ENCODE data around the gene ARF3. TPM values are rescaled to one million over a fixed set of nuclear protein-coding genes. Genes with fewer than 3 reads are reported as not detected.

ARF3 gene
- total RNA-seq, 2 donors from 2014 or later, result 49.7 to 132 TPM

- no peak for ATAC-seq
- Mint-ChIP-seq H3K27ac (no peak overlapping the region), H3K36me3 (no peaks in the 10 kb centered on the region), H3K9me3 (no peaks in the 10 kb centered on the region)
- no peak for DNase-seq (ENCODE audit: low spot score in 2 of 2)
Observed at GRCh38 chr12:48972952-48973483, 15.7 kb upstream of the ARF3 start.

GRCh38 chr12:48972213-48972951 is 15.1 kb upstream of the ARF3 start:
- Mint-ChIP-seq H3K27ac (no peak overlapping the region), H3K9me3 (no peaks in the 10 kb centered on the region), H3K36me3 (no peaks in the 10 kb centered on the region)
- peak in 1 of 2 donors; percentile 73 for DNase-seq (ENCODE audit: low spot score in 2 of 2)
- peak; percentile 25 to 42 for ATAC-seq

- H3K36me3 Mint-ChIP-seq, result no peaks in the 10 kb centered on the region
- no peak overlapping the region for H3K27ac Mint-ChIP-seq
- DNase-seq (ENCODE audit: low spot score in 2 of 2) (no peak), ATAC-seq (no peak)
- H3K9me3 Mint-ChIP-seq, result no peaks in the 10 kb centered on the region
Observed at GRCh38 chr12:48970702-48971334, 13.5 kb upstream of the ARF3 start.

GRCh38 chr12:48969833-48970701 is 12.8 kb upstream of the ARF3 start:
- Mint-ChIP-seq H3K36me3 (no peaks in the 10 kb centered on the region), H3K27ac (no peak overlapping the region), H3K9me3 (no peaks in the 10 kb centered on the region)
- ATAC-seq (peak; percentile 24 to 58), DNase-seq (ENCODE audit: low spot score in 2 of 2) (no peak)

- H3K9me3 Mint-ChIP-seq, result no peaks in the 10 kb centered on the region
- DNase-seq (ENCODE audit: low spot score in 2 of 2) (no peak), ATAC-seq (no peak)
- no peaks in the 10 kb centered on the region for H3K36me3 Mint-ChIP-seq
- H3K27ac Mint-ChIP-seq, result no peak overlapping the region
Observed at GRCh38 chr12:48969160-48969771, 12.0 kb upstream of the ARF3 start.

GRCh38 chr12:48968467-48968866 is 11.2 kb upstream of the ARF3 start:
- Mint-ChIP-seq H3K9me3 (no peaks in the 10 kb centered on the region), H3K27ac (no peak overlapping the region)

GRCh38 chr12:48967991-48968390 is 10.7 kb upstream of the ARF3 start:
- Mint-ChIP-seq H3K36me3 (no peaks in the 10 kb centered on the region), H3K27ac (no peak overlapping the region), H3K9me3 (no peaks in the 10 kb centered on the region)
- no peak for ATAC-seq
- DNase-seq (ENCODE audit: low spot score in 2 of 2), result no peak

More at GRCh38 chr12:48968467-48968866, 11.2 kb upstream of the ARF3 start:
- DNase-seq (ENCODE audit: low spot score in 2 of 2) (no peak), ATAC-seq (no peak)
- no peaks in the 10 kb centered on the region for H3K36me3 Mint-ChIP-seq

- Mint-ChIP-seq H3K9me3 (no peaks in the 10 kb centered on the region), H3K36me3 (no peaks in the 10 kb centered on the region), H3K27ac (no peak overlapping the region)
- ATAC-seq (no peak), DNase-seq (ENCODE audit: low spot score in 2 of 2) (no peak)
Observed at GRCh38 chr12:48966177-48966895, 9.0 kb upstream of the ARF3 start.

GRCh38 chr12:48965298-48965838 is 8.1 kb upstream of the ARF3 start:
- ATAC-seq (peak in 1 of 2 donors; percentile 72), DNase-seq (ENCODE audit: low spot score in 2 of 2) (no peak)
- Mint-ChIP-seq H3K27ac (no peak overlapping the region), H3K9me3 (no peaks in the 10 kb centered on the region), H3K36me3 (no peaks in the 10 kb centered on the region)

GRCh38 chr12:48961801-48962200 is 4.5 kb upstream of the ARF3 start:
- no peak for DNase-seq (ENCODE audit: low spot score in 2 of 2)
- Mint-ChIP-seq H3K36me3 (peaks cover 0 to 6% of the 10 kb centered on the region in 2 donors), H3K9me3 (no peaks in the 10 kb centered on the region), H3K27ac (no peak overlapping the region)
- no peak for ATAC-seq

GRCh38 chr12:48961331-48961730 is 4.0 kb upstream of the ARF3 start:
- Mint-ChIP-seq H3K36me3 (peaks cover 0 to 11% of the 10 kb centered on the region in 2 donors), H3K9me3 (no peaks in the 10 kb centered on the region), H3K27ac (no peak overlapping the region)
- DNase-seq (ENCODE audit: low spot score in 2 of 2), result no peak
- ATAC-seq, result no peak

- DNase-seq (ENCODE audit: low spot score in 2 of 2) (no peak), ATAC-seq (no peak)
- H3K36me3 Mint-ChIP-seq, result peaks cover 5 to 16% of the 10 kb centered on the region in 2 donors
- H3K27ac Mint-ChIP-seq, result no peak overlapping the region
- no peaks in the 10 kb centered on the region for H3K9me3 Mint-ChIP-seq
Observed at GRCh38 chr12:48960834-48961233, 3.5 kb upstream of the ARF3 start.

GRCh38 chr12:48958049-48958388 is 732 bp upstream of the ARF3 start:
- no peak for DNase-seq (ENCODE audit: low spot score in 2 of 2)

GRCh38 chr12:48956279-48957140 is 777 bp downstream of the ARF3 start:
- DNase-seq (ENCODE audit: low spot score in 2 of 2) (peak in 1 of 2 donors; percentile 33), ATAC-seq (peak; percentile 25 to 52)
- Mint-ChIP-seq H3K27ac (peak overlapping the region; percentile 91 to 95), H3K36me3 (peaks cover 9 to 29% of the 10 kb centered on the region in 2 donors), H3K9me3 (no peaks in the 10 kb centered on the region)

More at GRCh38 chr12:48958049-48958388, 732 bp upstream of the ARF3 start:
- ATAC-seq, result no peak
- Mint-ChIP-seq H3K27ac (no peak overlapping the region), H3K9me3 (no peaks in the 10 kb centered on the region), H3K36me3 (peaks cover 9 to 29% of the 10 kb centered on the region in 2 donors)

Data from activated naive CD4-positive, alpha-beta T cell treated with anti-CD3 and anti-CD28 coated beads, Interleukin-2, amount 50 U/mL, for 72 hours (primary cell).